ENCODE results near the gene SLC4A2. TPM values are rescaled to one million over a fixed set of nuclear protein-coding genes. Genes with fewer than 3 reads are reported as not detected.

The SLC4A2 gene
- total RNA-seq, 1 donor from 2014 or later = 178 TPM

- H3K9me3 ChIP-seq = no peaks in the 10 kb centered on the region
- no peak for ATAC-seq
- peaks cover 99% of the 10 kb centered on the region for H3K36me3 ChIP-seq
- H3K27ac ChIP-seq = no peak overlapping the region
- DNase-seq = no peak
- intact Hi-C loops (cut with DNase I) = no loop called here
- no peaks in the 10 kb centered on the region for H3K27me3 ChIP-seq
- H3K4me3 ChIP-seq = no peak overlapping the region
- H3K4me1 ChIP-seq = no peaks in the 10 kb centered on the region
- TF ChIP-seq, protein P1, sequence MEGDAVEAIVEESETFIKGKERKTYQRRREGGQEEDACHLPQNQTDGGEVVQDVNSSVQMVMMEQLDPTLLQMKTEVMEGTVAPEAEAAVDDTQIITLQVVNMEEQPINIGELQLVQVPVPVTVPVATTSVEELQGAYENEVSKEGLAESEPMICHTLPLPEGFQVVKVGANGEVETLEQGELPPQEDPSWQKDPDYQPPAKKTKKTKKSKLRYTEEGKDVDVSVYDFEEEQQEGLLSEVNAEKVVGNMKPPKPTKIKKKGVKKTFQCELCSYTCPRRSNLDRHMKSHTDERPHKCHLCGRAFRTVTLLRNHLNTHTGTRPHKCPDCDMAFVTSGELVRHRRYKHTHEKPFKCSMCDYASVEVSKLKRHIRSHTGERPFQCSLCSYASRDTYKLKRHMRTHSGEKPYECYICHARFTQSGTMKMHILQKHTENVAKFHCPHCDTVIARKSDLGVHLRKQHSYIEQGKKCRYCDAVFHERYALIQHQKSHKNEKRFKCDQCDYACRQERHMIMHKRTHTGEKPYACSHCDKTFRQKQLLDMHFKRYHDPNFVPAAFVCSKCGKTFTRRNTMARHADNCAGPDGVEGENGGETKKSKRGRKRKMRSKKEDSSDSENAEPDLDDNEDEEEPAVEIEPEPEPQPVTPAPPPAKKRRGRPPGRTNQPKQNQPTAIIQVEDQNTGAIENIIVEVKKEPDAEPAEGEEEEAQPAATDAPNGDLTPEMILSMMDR (IDR thresholded peaks at IDR 0.05) = no peak
These were observed 11.9 kb downstream of the SLC4A2 start for GRCh38 chr7:151071032-151071866.

DNA sequence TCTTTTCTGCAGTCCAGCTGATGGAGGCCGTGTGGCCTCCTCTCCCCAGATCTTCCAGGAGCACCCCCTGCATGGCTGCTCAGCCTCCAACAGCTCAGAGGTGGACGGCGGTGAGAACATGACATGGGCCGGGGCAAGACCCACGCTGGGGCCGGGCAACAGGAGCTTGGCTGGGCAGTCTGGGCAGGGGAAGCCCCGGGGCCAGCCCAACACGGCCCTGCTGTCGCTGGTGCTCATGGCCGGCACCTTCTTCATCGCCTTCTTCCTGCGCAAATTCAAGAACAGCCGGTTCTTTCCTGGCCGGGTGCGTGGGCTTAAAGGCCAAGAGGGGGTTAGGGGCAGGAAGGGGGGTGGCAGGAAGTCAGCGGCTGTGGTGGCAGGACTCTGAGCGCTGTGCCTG is 14.6 kb downstream of the SLC4A2 start:
- DNase-seq (peak; percentile 65), ATAC-seq (no peak)
- TF ChIP-seq, protein P1 (IDR thresholded peaks at IDR 0.05) = no peak
- peaks cover 5% of the 10 kb centered on the region for H3K4me1 ChIP-seq
- no peak overlapping the region for H3K27ac ChIP-seq
- H3K9me3 ChIP-seq = no peaks in the 10 kb centered on the region
- intact Hi-C loops (cut with DNase I) = no loop called here
- H3K36me3 ChIP-seq = peaks cover 75% of the 10 kb centered on the region
- no peak overlapping the region for H3K4me3 ChIP-seq
- H3K27me3 ChIP-seq = no peaks in the 10 kb centered on the region

DNA sequence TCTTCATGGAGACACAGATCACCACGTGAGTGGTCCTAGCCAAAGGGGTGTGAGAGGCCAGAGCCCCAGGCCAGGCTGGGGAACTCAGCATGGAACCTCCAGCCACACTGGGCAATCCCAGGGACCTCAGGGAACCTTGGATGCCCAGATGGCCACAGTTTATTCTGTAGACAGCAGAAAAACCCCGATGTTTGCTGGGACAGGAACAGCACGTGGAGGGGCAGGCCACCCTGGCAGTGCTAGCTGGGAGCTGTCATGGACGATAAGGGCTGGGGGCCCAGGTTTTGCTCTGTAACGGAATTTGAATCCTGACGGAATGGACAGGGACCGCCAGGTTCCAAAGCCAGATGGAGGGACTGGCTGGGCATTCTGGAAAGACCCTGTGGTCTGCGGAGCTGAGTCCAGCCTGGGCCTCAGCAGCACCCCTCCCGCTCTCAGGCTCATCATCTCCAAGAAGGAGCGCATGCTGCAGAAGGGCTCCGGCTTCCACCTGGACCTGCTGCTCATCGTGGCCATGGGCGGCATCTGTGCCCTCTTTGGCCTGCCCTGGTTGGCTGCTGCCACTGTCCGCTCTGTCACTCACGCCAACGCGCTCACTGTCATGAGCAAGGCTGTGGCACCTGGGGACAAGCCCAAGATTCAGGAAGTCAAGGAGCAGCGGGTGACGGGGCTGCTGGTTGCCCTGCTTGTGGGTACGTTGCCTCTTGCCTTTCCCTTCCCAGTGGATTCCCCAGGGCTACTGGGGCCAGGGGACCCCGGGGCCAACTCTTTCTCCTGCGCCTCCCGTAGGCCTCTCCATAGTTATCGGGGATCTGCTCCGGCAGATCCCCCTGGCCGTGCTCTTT is 15.7 kb downstream of the SLC4A2 start:
- H3K27me3 ChIP-seq = no peaks in the 10 kb centered on the region
- no peak overlapping the region for H3K4me3 ChIP-seq
- H3K36me3 ChIP-seq = peaks cover 65% of the 10 kb centered on the region
- H3K27ac ChIP-seq = no peak overlapping the region
- DNase-seq (peak; percentile 56), ATAC-seq (no peak)
- intact Hi-C loops (cut with DNase I) = no loop called here
- peaks cover 15% of the 10 kb centered on the region for H3K4me1 ChIP-seq
- TF ChIP-seq, protein P1 (IDR thresholded peaks at IDR 0.05) = no peak
- H3K9me3 ChIP-seq = no peaks in the 10 kb centered on the region

- intact Hi-C loops (cut with DNase I) = no loop called here
- peaks cover 15% of the 10 kb centered on the region for H3K4me1 ChIP-seq
- no peaks in the 10 kb centered on the region for H3K9me3 ChIP-seq
- peaks cover 59% of the 10 kb centered on the region for H3K36me3 ChIP-seq
- no peak overlapping the region for H3K27ac ChIP-seq
- DNase-seq (peak; percentile 51), ATAC-seq (no peak)
- no peak overlapping the region for H3K4me3 ChIP-seq
- H3K27me3 ChIP-seq = no peaks in the 10 kb centered on the region
- TF ChIP-seq, protein P1 (IDR thresholded peaks at IDR 0.05) = no peak
These were observed 16.2 kb downstream of the SLC4A2 start for GRCh38 chr7:151075662-151075971.

GRCh38 chr7:151075978-151076426 is 16.6 kb downstream of the SLC4A2 start:
- ATAC-seq = no peak
- H3K9me3 ChIP-seq = no peaks in the 10 kb centered on the region
- H3K36me3 ChIP-seq = peaks cover 55% of the 10 kb centered on the region

More at GRCh38 chr7:151075978-151076426, 16.6 kb downstream of the SLC4A2 start:
- H3K4me3 ChIP-seq = no peak overlapping the region
- peak; percentile 46 for DNase-seq
- no peak overlapping the region for H3K27ac ChIP-seq
- TF ChIP-seq, protein P1 (IDR thresholded peaks at IDR 0.05) = no peak
- no peaks in the 10 kb centered on the region for H3K27me3 ChIP-seq
- intact Hi-C loops (cut with DNase I) = no loop called here
- H3K4me1 ChIP-seq = peaks cover 17% of the 10 kb centered on the region
